DOHH2 (cell line): Measurements from ENCODE around the gene TRIM22.

Experiments
- H3F3A ChIP-seq: fragments of 200-600 bp; sonication (generic), shearing (Covaris generic); 2 replicates; pipeline ENCODE4 v1.6.0; 2016; ENCODE audit warnings: antibody characterized with exemption, mild to moderate bottlenecking; ENCODE audit not compliant: control insufficient read depth, insufficient read depth
- H3K27ac ChIP-seq: fragments of 200-600 bp; sonication (generic); 2 replicates; pipeline ENCODE4 v1.5.1; 2014; ENCODE audit warnings: low read depth, mild to moderate bottlenecking, low read length, moderate library complexity
- H3K27me3 ChIP-seq: fragments of 200-600 bp; sonication (generic); 2 replicates; pipeline ENCODE4 v1.6.1; 2014; ENCODE audit warnings: mild to moderate bottlenecking, low read length, mixed read lengths; ENCODE audit not compliant: control insufficient read depth
- H3K36me3 ChIP-seq: fragments of 200-600 bp; sonication (generic); 2 replicates; pipeline ENCODE4 v1.6.1; 2014; ENCODE audit warnings: mild to moderate bottlenecking, low read length, moderate library complexity, mixed read lengths; ENCODE audit not compliant: control insufficient read depth
- H3K4me1 ChIP-seq: fragments of 200-600 bp; sonication (generic); 2 replicates; pipeline ENCODE4 v1.6.1; 2014; ENCODE audit warnings: mild to moderate bottlenecking, low read length, mixed read lengths; ENCODE audit not compliant: control insufficient read depth
- H3K4me2 ChIP-seq: fragments of 200-600 bp; sonication (generic); 2 replicates; pipeline ENCODE4 v1.6.0; 2014; ENCODE audit warnings: mild to moderate bottlenecking, low read length, moderate library complexity
- H3K4me3 ChIP-seq: fragments of 200-600 bp; sonication (generic); 2 replicates; pipeline ENCODE4 v1.5.1; 2014; ENCODE audit warnings: mild to moderate bottlenecking, low read length, mixed read lengths
- H3K79me2 ChIP-seq: fragments of 200-600 bp; sonication (generic); 2 replicates; pipeline ENCODE4 v1.6.1; 2014; ENCODE audit warnings: mild to moderate bottlenecking, low read length, mixed read lengths; ENCODE audit not compliant: control insufficient read depth
- H3K9me2 ChIP-seq: fragments of 200-600 bp; sonication (generic); replicated peaks from 2 replicates; pipeline ENCODE4 v1.6.1; 2014; ENCODE audit warnings: mild to moderate bottlenecking, low read length, mixed read lengths; ENCODE audit not compliant: control insufficient read depth
- H3K9me3 ChIP-seq: fragments of 200-600 bp; sonication (generic); 2 replicates; pipeline ENCODE4 v1.6.1; 2014; ENCODE audit warnings: antibody characterized with exemption, low read length, mixed read lengths; ENCODE audit not compliant: control insufficient read depth, insufficient read depth
- H4K20me1 ChIP-seq: fragments of 200-600 bp; sonication (generic); 2 replicates; pipeline ENCODE4 v1.6.0; 2014; ENCODE audit warnings: low read depth, mild to moderate bottlenecking, antibody characterized with exemption, low read length, moderate library complexity; ENCODE audit not compliant: control insufficient read depth, insufficient read depth
- EZH2phosphoT487 ChIP-seq: fragments of 200-600 bp; sonication (generic); IDR thresholded peaks from 2 replicates; pipeline ENCODE4 v1.6.1; 2017; ENCODE audit warnings: borderline replicate concordance, mild to moderate bottlenecking, antibody characterized with exemption, low read length, moderate library complexity, mixed read lengths
- TF ChIP-seq, protein P1 (sequence below): fragments of 200-600 bp; sonication (generic); IDR thresholded peaks from one replicate; pipeline ENCODE4 v1.5.1; 2014; ENCODE audit warnings: antibody characterized with exemption, mild to moderate bottlenecking, low read depth, low read length; ENCODE audit not compliant: poor library complexity, severe bottlenecking

Gene TRIM22

DNA sequence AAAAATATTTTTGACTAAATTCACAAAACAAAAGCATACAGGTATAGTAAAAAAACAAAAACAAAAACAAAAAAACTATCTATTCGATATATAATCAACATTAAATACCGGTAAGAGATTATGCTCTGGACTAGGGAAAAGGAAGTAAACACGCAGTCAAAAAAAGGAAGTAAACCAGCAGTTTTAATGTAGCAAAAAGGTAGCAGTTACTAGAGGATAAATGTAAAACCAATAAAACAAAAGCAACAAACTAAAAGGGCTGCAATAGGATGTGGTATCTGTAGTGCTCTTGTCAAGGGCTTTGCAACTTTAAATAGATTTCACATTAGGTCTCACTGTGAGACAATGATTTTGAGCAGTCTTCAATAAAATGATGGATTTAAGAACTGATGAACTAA, 2.4 kb downstream of the TRIM22 start:
- H3K9me2 ChIP-seq, result no peaks in the 10 kb centered on the region

GRCh38 chr11:5694642-5695041, 5.1 kb downstream of the TRIM22 start:
- no peaks in the 10 kb centered on the region for H3K27me3 ChIP-seq
- H3K27ac ChIP-seq, result no peak overlapping the region
- H3K4me3 ChIP-seq, result no peak overlapping the region
- H3K4me2 ChIP-seq, result no peak overlapping the region
- peaks cover 25% of the 10 kb centered on the region for H3K4me1 ChIP-seq
- H3K36me3 ChIP-seq, result peaks cover 10% of the 10 kb centered on the region
- no peak for TF ChIP-seq EZH2phosphoT487
- TF ChIP-seq, protein P1, sequence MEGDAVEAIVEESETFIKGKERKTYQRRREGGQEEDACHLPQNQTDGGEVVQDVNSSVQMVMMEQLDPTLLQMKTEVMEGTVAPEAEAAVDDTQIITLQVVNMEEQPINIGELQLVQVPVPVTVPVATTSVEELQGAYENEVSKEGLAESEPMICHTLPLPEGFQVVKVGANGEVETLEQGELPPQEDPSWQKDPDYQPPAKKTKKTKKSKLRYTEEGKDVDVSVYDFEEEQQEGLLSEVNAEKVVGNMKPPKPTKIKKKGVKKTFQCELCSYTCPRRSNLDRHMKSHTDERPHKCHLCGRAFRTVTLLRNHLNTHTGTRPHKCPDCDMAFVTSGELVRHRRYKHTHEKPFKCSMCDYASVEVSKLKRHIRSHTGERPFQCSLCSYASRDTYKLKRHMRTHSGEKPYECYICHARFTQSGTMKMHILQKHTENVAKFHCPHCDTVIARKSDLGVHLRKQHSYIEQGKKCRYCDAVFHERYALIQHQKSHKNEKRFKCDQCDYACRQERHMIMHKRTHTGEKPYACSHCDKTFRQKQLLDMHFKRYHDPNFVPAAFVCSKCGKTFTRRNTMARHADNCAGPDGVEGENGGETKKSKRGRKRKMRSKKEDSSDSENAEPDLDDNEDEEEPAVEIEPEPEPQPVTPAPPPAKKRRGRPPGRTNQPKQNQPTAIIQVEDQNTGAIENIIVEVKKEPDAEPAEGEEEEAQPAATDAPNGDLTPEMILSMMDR, result no peak
- no peaks in the 10 kb centered on the region for H3K9me3 ChIP-seq
- H4K20me1 ChIP-seq, result no peaks in the 10 kb centered on the region
- no peaks in the 10 kb centered on the region for H3K9me2 ChIP-seq
- H3F3A ChIP-seq, result peaks cover 8% of the 10 kb centered on the region; the same call in 1 of the 2 replicates
- H3K79me2 ChIP-seq, result peaks cover 23% of the 10 kb centered on the region

More for the DNA sequence above, 2.4 kb downstream of the TRIM22 start:
- peaks cover 11% of the 10 kb centered on the region for H3F3A ChIP-seq
- TF ChIP-seq EZH2phosphoT487, result no peak
- TF ChIP-seq, protein P1, result no peak
- H4K20me1 ChIP-seq, result no peaks in the 10 kb centered on the region
- peak overlapping the region; percentile 51 for H3K27ac ChIP-seq
- no peaks in the 10 kb centered on the region for H3K9me3 ChIP-seq
- H3K4me2 ChIP-seq, result peak overlapping the region; percentile 81
- peaks cover 23% of the 10 kb centered on the region for H3K79me2 ChIP-seq
- H3K27me3 ChIP-seq, result no peaks in the 10 kb centered on the region
- H3K4me1 ChIP-seq, result peaks cover 37% of the 10 kb centered on the region
- H3K36me3 ChIP-seq, result peaks cover 3% of the 10 kb centered on the region
- H3K4me3 ChIP-seq, result peak overlapping the region; percentile 78

DNA sequence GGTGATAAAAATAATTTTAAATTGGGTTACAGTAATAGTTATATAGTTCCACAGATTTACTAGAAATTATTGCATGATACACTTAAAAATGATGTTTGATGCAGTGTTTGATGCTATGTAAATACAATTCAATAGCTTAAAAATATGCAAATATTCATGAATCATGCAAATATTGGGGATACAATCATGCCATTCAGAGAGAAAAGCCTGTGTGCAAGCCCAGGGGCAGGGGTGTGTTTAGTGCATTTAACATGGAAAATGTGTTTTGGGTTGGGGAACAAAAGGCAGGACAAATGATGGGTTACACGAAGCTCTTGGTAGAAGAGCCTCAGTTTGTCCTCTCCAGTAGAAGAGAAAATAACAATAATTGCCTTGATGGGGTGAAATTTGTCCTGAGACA, 6.0 kb downstream of the TRIM22 start:
- H3K79me2 ChIP-seq, result peaks cover 19% of the 10 kb centered on the region
- peaks cover 10% of the 10 kb centered on the region for H3K36me3 ChIP-seq

More for the DNA sequence above, 6.0 kb downstream of the TRIM22 start:
- Histone ChIP-seq H4K20me1 (no peaks in the 10 kb centered on the region), H3K4me2 (no peak overlapping the region), H3K4me1 (peaks cover 24% of the 10 kb centered on the region), H3F3A (peaks cover 4% of the 10 kb centered on the region; the same call in 1 of the 2 replicates), H3K9me2 (no peaks in the 10 kb centered on the region), H3K9me3 (no peaks in the 10 kb centered on the region), H3K4me3 (no peak overlapping the region), H3K27me3 (no peaks in the 10 kb centered on the region), H3K27ac (no peak overlapping the region)
- TF ChIP-seq EZH2phosphoT487, result no peak
- TF ChIP-seq, protein P1, result no peak
